Measurements from ENCODE around the gene TUBB2A.

DNA sequence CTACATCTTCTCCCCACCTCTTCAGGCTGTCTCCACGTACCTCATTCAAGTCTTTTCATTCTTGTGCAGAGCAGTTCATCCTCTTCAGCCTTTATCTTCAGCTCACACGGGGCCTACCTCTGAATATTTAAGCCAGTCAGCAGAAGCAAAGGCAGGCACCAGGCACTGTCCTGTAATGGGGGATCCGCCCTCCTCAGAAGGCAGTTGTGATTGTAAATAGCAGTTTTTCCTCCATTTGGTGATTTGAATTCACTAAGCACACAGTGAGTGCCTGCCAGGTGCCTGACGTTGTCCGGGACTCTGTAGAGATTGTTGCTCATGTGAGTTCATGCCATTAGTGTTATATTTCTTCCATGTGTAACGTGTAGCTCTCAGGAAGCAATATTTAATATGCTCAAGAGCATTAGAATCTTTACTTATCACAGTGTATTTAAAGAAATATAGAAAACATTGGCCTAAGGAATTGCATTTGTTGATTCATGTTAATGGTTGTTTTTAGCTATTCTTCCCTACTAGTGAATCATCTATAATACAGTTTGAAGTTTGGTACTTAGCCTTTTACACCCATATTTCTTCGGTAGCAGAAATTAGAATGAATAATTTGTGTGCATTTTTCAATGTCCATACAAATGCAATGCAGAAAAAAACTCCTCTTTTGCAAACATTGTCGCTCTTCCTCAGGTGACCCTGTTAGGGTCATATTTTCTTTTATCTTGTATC is 20.9 kb downstream of the TUBB2A start:
- TF ChIP-seq, protein P1, sequence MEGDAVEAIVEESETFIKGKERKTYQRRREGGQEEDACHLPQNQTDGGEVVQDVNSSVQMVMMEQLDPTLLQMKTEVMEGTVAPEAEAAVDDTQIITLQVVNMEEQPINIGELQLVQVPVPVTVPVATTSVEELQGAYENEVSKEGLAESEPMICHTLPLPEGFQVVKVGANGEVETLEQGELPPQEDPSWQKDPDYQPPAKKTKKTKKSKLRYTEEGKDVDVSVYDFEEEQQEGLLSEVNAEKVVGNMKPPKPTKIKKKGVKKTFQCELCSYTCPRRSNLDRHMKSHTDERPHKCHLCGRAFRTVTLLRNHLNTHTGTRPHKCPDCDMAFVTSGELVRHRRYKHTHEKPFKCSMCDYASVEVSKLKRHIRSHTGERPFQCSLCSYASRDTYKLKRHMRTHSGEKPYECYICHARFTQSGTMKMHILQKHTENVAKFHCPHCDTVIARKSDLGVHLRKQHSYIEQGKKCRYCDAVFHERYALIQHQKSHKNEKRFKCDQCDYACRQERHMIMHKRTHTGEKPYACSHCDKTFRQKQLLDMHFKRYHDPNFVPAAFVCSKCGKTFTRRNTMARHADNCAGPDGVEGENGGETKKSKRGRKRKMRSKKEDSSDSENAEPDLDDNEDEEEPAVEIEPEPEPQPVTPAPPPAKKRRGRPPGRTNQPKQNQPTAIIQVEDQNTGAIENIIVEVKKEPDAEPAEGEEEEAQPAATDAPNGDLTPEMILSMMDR (IDR thresholded peaks at IDR 0.05; ENCODE audit: insufficient read depth, low read depth, low read length), result no peak
- no peak for TF ChIP-seq EZH2 (IDR thresholded peaks at IDR 0.05; ENCODE audit: insufficient read depth, low read length)

Measured in astrocyte (in vitro differentiated cells and primary cell).